HFF-Myc (cell line): ENCODE results near the gene EXOSC2.
"Not testable (repeated sequence)": the region's sequence is repeated elsewhere in the genome, so short reads cannot be mapped to it uniquely, and the experiment has no call there.

Source experiments
- DNase-seq: peaks from one replicate; pipeline ENCODE4 v3.0.0-alpha.2; 2011; ENCODE audit warnings: low read depth; ENCODE audit errors: extremely low read depth
- H3K4me3 ChIP-seq: replicated peaks from 2 replicates; pipeline ENCODE4 v1.5.1; 2011; ENCODE audit warnings: low read depth, mild to moderate bottlenecking, control low read depth, low read length
- CTCF ChIP-seq: IDR thresholded peaks from 2 replicates; pipeline ENCODE4 v1.5.1; 2012; ENCODE audit warnings: mild to moderate bottlenecking, low read depth, low read length, control low read depth; ENCODE audit errors: missing control alignments

EXOSC2 gene

GRCh38 chr9:130677252-130677651, 16.3 kb upstream of the EXOSC2 start:
- no peak for DNase-seq
- H3K4me3 ChIP-seq = no peak overlapping the region
- TF ChIP-seq CTCF = no peak

GRCh38 chr9:130680836-130681768, 12.5 kb upstream of the EXOSC2 start:
- TF ChIP-seq CTCF = no peak

GRCh38 chr9:130681769-130682420, 11.7 kb upstream of the EXOSC2 start:
- DNase-seq = no peak
- TF ChIP-seq CTCF = no peak
- peak overlapping the region; percentile 47 for H3K4me3 ChIP-seq

More at GRCh38 chr9:130680836-130681768, 12.5 kb upstream of the EXOSC2 start:
- H3K4me3 ChIP-seq = peak overlapping the region; percentile 47
- peak; percentile 71 for DNase-seq

- H3K4me3 ChIP-seq = peak overlapping the region; percentile 47
- DNase-seq = peak; percentile 55
- peak; percentile 82 for TF ChIP-seq CTCF
Observed at GRCh38 chr9:130682421-130683121, 11.0 kb upstream of the EXOSC2 start.

GRCh38 chr9:130685104-130685503, 8.5 kb upstream of the EXOSC2 start:
- no peak for DNase-seq
- no peak for TF ChIP-seq CTCF
- no peak overlapping the region for H3K4me3 ChIP-seq

GRCh38 chr9:130685945-130686344, 7.6 kb upstream of the EXOSC2 start:
- not testable (repeated sequence) for H3K4me3 ChIP-seq, DNase-seq

GRCh38 chr9:130687615-130688014, 6.0 kb upstream of the EXOSC2 start:
- no peak for DNase-seq
- no peak for TF ChIP-seq CTCF
- no peak overlapping the region for H3K4me3 ChIP-seq
